Gastroesophageal sphincter (tissue), 4 donors: ENCODE results near the gene MBNL1. TPM values are rescaled to one million over a fixed set of nuclear protein-coding genes. Genes with fewer than 3 reads are reported as not detected.
A peak's percentile ranks its signal among the peaks of the same experiment; 100 is the strongest.

Source experiments
- ATAC-seq: fragments of 150-250 bp; one replicate; pipeline ENCODE4 v1.9.1; 2016; ENCODE audit warnings: mild to moderate bottlenecking, moderate library complexity
- H3K27ac ChIP-seq, 4 donors: fragments of 200-600 bp; sonication (generic) in 3 of 4; 1 replicate in 3 of 4; 2 replicates in 1 of 4; pipeline ENCODE4 v1.5.1; 2016 to 2019
- H3K27me3 ChIP-seq: fragments of 200-600 bp; sonication (generic); one replicate; pipeline ENCODE4 v1.5.1; 2019
- H3K36me3 ChIP-seq, 2 donors: fragments of 200-600 bp; sonication (generic); one replicate each; pipeline ENCODE4 v1.5.1; 2019; ENCODE audit warnings: control low read depth in 1 of 2
- H3K4me1 ChIP-seq, 3 donors: fragments of 200-600 bp; sonication (generic); 1 replicate in 2 of 3; 2 replicates in 1 of 3; pipeline ENCODE4 v1.5.1; 2016 to 2019; ENCODE audit warnings: control low read depth in 2 of 3
- H3K4me3 ChIP-seq, 2 donors: fragments of 200-600 bp; sonication (generic); one replicate each; pipeline ENCODE4 v1.5.1; 2019; ENCODE audit warnings: mild to moderate bottlenecking in 1 of 2, moderate library complexity in 1 of 2
- H3K9me3 ChIP-seq, 3 donors: fragments of 200-600 bp; sonication (generic); one replicate each; pipeline ENCODE4 v1.5.1; 2017 to 2019; ENCODE audit warnings: control low read depth in 2 of 3
- CTCF ChIP-seq, 4 experiments: fragments of 200-600 bp in 2 of 4; fragments of 450-650 bp in 2 of 4; sonication (generic) in 1 of 4; IDR thresholded peaks; one replicate each; pipeline ENCODE4 v1.5.1; 2017 to 2019; ENCODE audit warnings: antibody characterized with exemption in 4 of 4, mild to moderate bottlenecking in 2 of 4, moderate library complexity in 2 of 4
- EP300 ChIP-seq: sonication (generic); formaldehyde crosslinking; IDR thresholded peaks from one replicate; pipeline ENCODE4 v1.6.1; 2017; ENCODE audit warnings: antibody characterized with exemption, mild to moderate bottlenecking
- POLR2A ChIP-seq, 2 donors: fragments of 450-650 bp; IDR thresholded peaks; one replicate each; pipeline ENCODE4 v1.6.1; 2017; ENCODE audit warnings: antibody characterized with exemption in 2 of 2, mild to moderate bottlenecking in 2 of 2, moderate library complexity in 1 of 2
- POLR2AphosphoS5 ChIP-seq: sonication (generic); formaldehyde crosslinking; IDR thresholded peaks from one replicate; pipeline ENCODE4 v1.6.1; 2017; ENCODE audit warnings: antibody characterized with exemption
- WGBS, 2 donors: methylation state at CpG; one replicate each; pipeline ENCODE4 v1.1.5; 2018; ENCODE audit warnings: low coverage in 1 of 2; 5-methylcytosine and 5-hydroxymethylcytosine counted together
- total RNA-seq, 4 donors: library from RNA; depleted of rRNA; stranded (reverse); fragments of >200 nt; gene quantifications; one replicate each; pipeline ENCODE4 v1.1.0, GENCODE V29; 2016

The MBNL1 gene
- total RNA-seq, 4 donors from 2014 or later, result 623 to 745 (median 684) TPM

- WGBS, 2 donors, result 83 to 92% methylated on average over 1 of the region's 1 CpG
- TF ChIP-seq POLR2A (IDR thresholded peaks at IDR 0.05) (no peak), EP300 (no peak), CTCF (IDR thresholded peaks at IDR 0.05) (no peak), POLR2AphosphoS5 (no peak)
- Histone ChIP-seq H3K36me3 (no peaks in the 10 kb centered on the region), H3K4me1 (peaks cover 0 to 85% (median 16%) of the 10 kb centered on the region in 3 donors), H3K4me3 (no peak overlapping the region), H3K27me3 (no peaks in the 10 kb centered on the region), H3K9me3 (no peaks in the 10 kb centered on the region), H3K27ac (peak overlapping the region in 2 of 4 donors; percentile 4 to 22)
- ATAC-seq, result no peak
These were observed 20.0 kb downstream of the MBNL1 start for GRCh38 chr3:152288681-152289080.

GRCh38 chr3:152289708-152290107 lies 21.0 kb downstream of the MBNL1 start:
- whole genome bisulfite sequencing, 2 donors, result 73 to 81% methylated on average over 3 of the region's 3 CpGs
- Histone ChIP-seq H3K4me3 (no peak overlapping the region), H3K27me3 (no peaks in the 10 kb centered on the region), H3K4me1 (peaks cover 0 to 85% (median 13%) of the 10 kb centered on the region in 3 donors), H3K27ac (no peak overlapping the region), H3K36me3 (no peaks in the 10 kb centered on the region), H3K9me3 (no peaks in the 10 kb centered on the region)
- TF ChIP-seq POLR2A (IDR thresholded peaks at IDR 0.05), result no peak
- no peak for TF ChIP-seq POLR2AphosphoS5
- TF ChIP-seq EP300, result no peak
- TF ChIP-seq CTCF (IDR thresholded peaks at IDR 0.05), result no peak
- no peak for ATAC-seq

- no peaks in the 10 kb centered on the region for H3K27me3 ChIP-seq
- no peak overlapping the region for H3K4me3 ChIP-seq
- H3K9me3 ChIP-seq, result no peaks in the 10 kb centered on the region
- no peaks in the 10 kb centered on the region for H3K36me3 ChIP-seq
- no peak for ATAC-seq
- TF ChIP-seq CTCF (IDR thresholded peaks at IDR 0.05) (no peak), POLR2AphosphoS5 (no peak), POLR2A (IDR thresholded peaks at IDR 0.05) (no peak), EP300 (no peak)
- no peak overlapping the region for H3K27ac ChIP-seq
- H3K4me1 ChIP-seq, result peaks cover 2 to 85% (median 13%) of the 10 kb centered on the region in 3 donors
These were observed 21.6 kb downstream of the MBNL1 start for GRCh38 chr3:152290374-152290773.

- no peak overlapping the region for H3K4me3 ChIP-seq
- no peak for TF ChIP-seq POLR2A (IDR thresholded peaks at IDR 0.05)
- TF ChIP-seq POLR2AphosphoS5, result no peak
- TF ChIP-seq EP300, result no peak
- TF ChIP-seq CTCF (IDR thresholded peaks at IDR 0.05), result no peak
- 74 to 76% methylated on average over 5 of the region's 5 CpGs for WGBS, 2 donors
- no peak for ATAC-seq
- no peaks in the 10 kb centered on the region for H3K27me3 ChIP-seq
- H3K4me1 ChIP-seq, result peaks cover 10 to 88% (median 21%) of the 10 kb centered on the region in 3 donors
- H3K27ac ChIP-seq, result no peak overlapping the region
- no peaks in the 10 kb centered on the region for H3K9me3 ChIP-seq
- H3K36me3 ChIP-seq, result no peaks in the 10 kb centered on the region
These were observed 22.5 kb downstream of the MBNL1 start for GRCh38 chr3:152291238-152291637.

- Histone ChIP-seq H3K9me3 (no peaks in the 10 kb centered on the region), H3K4me1 (peaks cover 10 to 91% (median 20%) of the 10 kb centered on the region in 3 donors), H3K27ac (peak overlapping the region in 1 of 4 donors; percentile 28), H3K36me3 (no peaks in the 10 kb centered on the region), H3K27me3 (no peaks in the 10 kb centered on the region), H3K4me3 (no peak overlapping the region)
- TF ChIP-seq POLR2AphosphoS5, result no peak
- no peak for TF ChIP-seq EP300
- no peak for TF ChIP-seq CTCF (IDR thresholded peaks at IDR 0.05)
- TF ChIP-seq POLR2A (IDR thresholded peaks at IDR 0.05), result no peak
- ATAC-seq, result no peak
- 58 to 64% methylated on average over 4 of the region's 4 CpGs for WGBS, 2 donors
These were observed 22.9 kb downstream of the MBNL1 start for GRCh38 chr3:152291649-152292066.
